Ectodermal cell (in vitro differentiated cells): ENCODE results near the gene RAB11B.
"Not testable (repeated sequence)": the region's sequence is repeated elsewhere in the genome, so short reads cannot be mapped to it uniquely, and the experiment has no call there.

Experiments
- H3K27ac ChIP-seq: 2 replicates; pipeline ENCODE4 v1.7.0; 2013; ENCODE audit warnings: mild to moderate bottlenecking, low read depth, low read length; ENCODE audit not compliant: insufficient read depth, poor library complexity, severe bottlenecking
- H3K27me3 ChIP-seq: 2 replicates; pipeline ENCODE4 v1.7.0; 2013; ENCODE audit warnings: mild to moderate bottlenecking, low read length; ENCODE audit not compliant: insufficient read depth, control insufficient read depth, poor library complexity, severe bottlenecking
- H3K36me3 ChIP-seq: one replicate; pipeline ENCODE4 v1.7.0; 2013; ENCODE audit warnings: low read length; ENCODE audit not compliant: control insufficient read depth, insufficient read depth
- H3K4me1 ChIP-seq: one replicate; pipeline ENCODE4 v1.7.0; 2013; ENCODE audit warnings: low read length; ENCODE audit not compliant: control insufficient read depth, insufficient read depth
- H3K4me3 ChIP-seq: 2 replicates; pipeline ENCODE4 v1.7.0; 2013; ENCODE audit warnings: low read depth, low read length, control low read depth; ENCODE audit not compliant: insufficient read depth
- H3K9me3 ChIP-seq: 2 replicates; pipeline ENCODE4 v1.7.0; 2013; ENCODE audit warnings: mild to moderate bottlenecking, low read length, moderate library complexity; ENCODE audit not compliant: control insufficient read depth
- WGBS, 2 experiments: methylation state at CpG; one replicate each; pipeline ENCODE4 v1.1.7; 2013; ENCODE audit warnings: missing lambda C conversion rate in 2 of 2; 5-methylcytosine and 5-hydroxymethylcytosine counted together

Gene RAB11B

GRCh38 chr19:8429044-8429443 lies 38.9 kb downstream of the RAB11B start:
- H3K9me3 ChIP-seq, result no peaks in the 10 kb centered on the region
- H3K27me3 ChIP-seq, result no peaks in the 10 kb centered on the region
- H3K27ac ChIP-seq, result no peak overlapping the region
- 89 to 95% methylated on average over 6 of the region's 6 CpGs for WGBS, 2 experiments
- H3K4me3 ChIP-seq, result no peak overlapping the region
- H3K4me1 ChIP-seq, result no peaks in the 10 kb centered on the region
- no peaks in the 10 kb centered on the region for H3K36me3 ChIP-seq

GRCh38 chr19:8429826-8430225 lies 39.7 kb downstream of the RAB11B start:
- WGBS, 2 experiments, result 94% methylated on average over 6 of the region's 6 CpGs
- H3K36me3 ChIP-seq, result no peaks in the 10 kb centered on the region
- no peaks in the 10 kb centered on the region for H3K9me3 ChIP-seq
- no peaks in the 10 kb centered on the region for H3K4me1 ChIP-seq
- no peak overlapping the region for H3K27ac ChIP-seq
- no peaks in the 10 kb centered on the region for H3K27me3 ChIP-seq
- no peak overlapping the region for H3K4me3 ChIP-seq

GRCh38 chr19:8430650-8431049 lies 40.5 kb downstream of the RAB11B start:
- no peaks in the 10 kb centered on the region for H3K27me3 ChIP-seq
- no peaks in the 10 kb centered on the region for H3K4me1 ChIP-seq
- no peak overlapping the region for H3K27ac ChIP-seq
- 92 to 94% methylated on average over 20 of the region's 20 CpGs for WGBS, 2 experiments
- H3K36me3 ChIP-seq, result no peaks in the 10 kb centered on the region
- H3K4me3 ChIP-seq, result no peak overlapping the region
- no peaks in the 10 kb centered on the region for H3K9me3 ChIP-seq

GRCh38 chr19:8438236-8438635 lies 48.1 kb downstream of the RAB11B start:
- 95 to 96% methylated on average over 12 of the region's 12 CpGs for WGBS, 2 experiments
- Histone ChIP-seq H3K27me3 (no peaks in the 10 kb centered on the region), H3K9me3 (no peaks in the 10 kb centered on the region), H3K4me3 (no peak overlapping the region), H3K4me1 (no peaks in the 10 kb centered on the region), H3K36me3 (no peaks in the 10 kb centered on the region), H3K27ac (no peak overlapping the region)

GRCh38 chr19:8441725-8442544 lies 51.8 kb downstream of the RAB11B start:
- Histone ChIP-seq H3K36me3 (peaks cover 4% of the 10 kb centered on the region), H3K4me3 (no peak overlapping the region), H3K27me3 (no peaks in the 10 kb centered on the region), H3K4me1 (peaks cover 10% of the 10 kb centered on the region), H3K27ac (no peak overlapping the region), H3K9me3 (no peaks in the 10 kb centered on the region)
- WGBS, 2 experiments, result 76 to 78% methylated on average over 6 of the region's 6 CpGs

GRCh38 chr19:8444140-8444676 lies 54.0 kb downstream of the RAB11B start:
- WGBS, 2 experiments, result 53 to 55% methylated on average over 32 of the region's 32 CpGs
- H3K9me3 ChIP-seq, H3K27me3 ChIP-seq, H3K36me3 ChIP-seq: not testable (repeated sequence)
- H3K4me3 ChIP-seq, result peak overlapping the region; percentile 98
- peaks cover 24% of the 10 kb centered on the region for H3K4me1 ChIP-seq
- H3K27ac ChIP-seq, result peak overlapping the region; percentile 11

- WGBS, 2 experiments, result 0% methylated on average over 93 of the region's 93 CpGs
- Histone ChIP-seq H3K4me1 (peaks cover 24% of the 10 kb centered on the region), H3K27ac (peak within 1 kb of the TSS; percentile 88), H3K36me3 (peaks cover 4% of the 10 kb centered on the region), H3K9me3 (no peaks in the 10 kb centered on the region), H3K27me3 (no peaks in the 10 kb centered on the region), H3K4me3 (peak within 1 kb of the TSS; percentile 98)
These were observed 54.7 kb downstream of the RAB11B start, which contains the start of gene HNRNPM for GRCh38 chr19:8444677-8445487. TSS of gene HNRNPM (plus strand) at chr19:8444975. CDS start at chr19:8444999, 24 bp downstream.

GRCh38 chr19:8445488-8446001 lies 55.4 kb downstream of the RAB11B start:
- 0 to 1% methylated on average over 45 of the region's 45 CpGs for WGBS, 2 experiments
- H3K4me3 ChIP-seq, result peak overlapping the region; percentile 98
- H3K27me3 ChIP-seq, result no peaks in the 10 kb centered on the region
- no peaks in the 10 kb centered on the region for H3K9me3 ChIP-seq
- peaks cover 4% of the 10 kb centered on the region for H3K36me3 ChIP-seq
- peak overlapping the region; percentile 88 for H3K27ac ChIP-seq
- H3K4me1 ChIP-seq, result peaks cover 29% of the 10 kb centered on the region

GRCh38 chr19:8446061-8446709 lies 56.0 kb downstream of the RAB11B start:
- peak overlapping the region; percentile 98 for H3K4me3 ChIP-seq
- H3K27ac ChIP-seq, result no peak overlapping the region
- H3K4me1 ChIP-seq, result peaks cover 35% of the 10 kb centered on the region
- H3K27me3 ChIP-seq, result no peaks in the 10 kb centered on the region
- no peaks in the 10 kb centered on the region for H3K9me3 ChIP-seq
- WGBS, 2 experiments, result 39 to 42% methylated on average over 13 to 16 of the region's 16 CpGs
- peaks cover 4% of the 10 kb centered on the region for H3K36me3 ChIP-seq
